Islet of Langerhans (tissue), 1 donor: ENCODE results near the gene CMC4.

ENCODE experiments used
- FAIRE-seq: peaks from one replicate; lab custom pipeline; 2011; peaks lifted over from hg19 to GRCh38; lab: Jason Lieb, UNC

Gene CMC4

DNA sequence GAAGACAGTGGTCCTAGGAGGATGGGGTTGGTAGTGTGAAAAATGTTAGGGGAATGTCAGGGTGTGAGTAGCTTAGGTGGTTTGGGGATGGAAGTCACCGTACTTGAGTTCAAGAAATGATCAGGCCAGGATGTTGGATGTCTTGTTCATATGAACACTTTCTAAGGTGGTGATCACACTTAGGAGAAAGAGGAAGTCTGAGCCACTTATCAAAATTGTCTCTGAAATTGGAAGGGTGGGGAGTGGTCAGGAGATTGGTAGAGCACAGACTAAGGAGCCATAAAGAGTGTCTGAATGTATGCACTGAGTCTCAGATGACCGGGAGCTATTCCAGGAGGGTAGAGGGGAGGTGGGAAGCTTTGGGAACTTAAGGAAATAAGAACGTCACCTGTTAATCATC lies 17.3 kb downstream of the CMC4 start:
- FAIRE-seq: no peak

DNA sequence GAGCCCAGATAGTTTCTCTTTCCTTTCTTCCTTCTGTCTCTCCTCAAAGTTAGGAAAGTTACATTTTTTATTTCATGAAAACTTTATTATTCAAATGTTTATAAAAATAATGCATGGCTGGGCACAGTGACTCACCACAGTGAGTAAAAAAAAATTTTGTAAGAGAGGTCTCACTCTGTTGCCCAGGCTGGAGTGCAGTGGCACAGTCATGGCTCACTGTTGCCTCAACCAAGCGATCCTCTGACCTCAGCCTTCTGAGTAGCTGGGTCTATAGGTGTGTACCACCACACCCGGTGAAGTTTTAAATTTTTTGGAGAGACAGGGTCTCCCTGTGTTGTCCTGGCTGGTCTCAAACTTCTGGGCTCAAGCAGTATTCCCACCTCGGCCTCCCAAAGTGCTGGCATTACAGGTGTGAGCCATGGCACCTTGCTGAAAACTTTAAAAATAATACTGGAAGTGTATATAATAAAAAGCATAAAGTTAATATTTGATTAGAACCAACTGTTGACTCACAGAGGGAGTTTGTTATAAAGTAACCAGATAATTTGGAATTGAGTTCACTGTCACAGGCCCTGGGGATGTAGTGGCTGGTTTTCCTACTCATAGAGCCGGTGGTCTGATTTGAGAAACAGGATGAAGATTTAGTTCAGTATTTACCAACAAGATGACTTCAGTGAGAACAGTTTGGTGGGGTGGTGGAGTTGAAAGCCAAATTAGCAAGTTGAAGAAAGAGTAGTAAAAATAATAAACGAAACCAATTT lies 18.0 kb downstream of the CMC4 start:
- FAIRE-seq: no peak

DNA sequence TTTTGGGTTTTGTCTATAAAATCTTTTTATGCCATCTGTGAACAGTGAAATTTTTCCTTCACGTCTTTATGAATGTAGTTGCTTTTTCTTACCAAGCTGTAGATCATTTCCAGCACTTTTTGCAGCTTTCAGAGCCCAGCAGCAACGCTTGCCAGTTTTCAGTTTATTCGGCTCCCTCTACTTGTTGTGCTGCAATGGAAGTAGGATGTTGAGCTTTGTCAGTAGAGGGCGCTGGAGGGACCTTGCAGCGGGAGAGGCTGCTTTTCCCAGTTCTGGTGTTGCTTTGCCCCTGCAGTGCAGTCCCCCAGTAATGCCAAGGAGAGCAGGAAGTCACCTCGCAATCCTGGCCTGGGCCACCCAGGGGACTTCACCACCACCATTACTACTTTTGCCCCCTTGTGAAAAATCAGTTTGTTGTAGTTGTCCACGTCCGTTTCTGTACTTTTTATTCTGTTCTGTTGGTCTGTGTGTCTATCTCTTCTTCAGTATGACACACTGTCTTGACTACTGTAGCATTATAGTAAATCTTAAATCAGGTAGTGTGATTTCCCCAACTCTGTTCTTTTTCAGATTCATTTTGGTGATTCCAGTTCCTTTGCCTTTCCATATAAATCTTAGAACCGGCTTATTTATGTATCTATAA lies 21.8 kb downstream of the CMC4 start:
- no peak for FAIRE-seq

DNA sequence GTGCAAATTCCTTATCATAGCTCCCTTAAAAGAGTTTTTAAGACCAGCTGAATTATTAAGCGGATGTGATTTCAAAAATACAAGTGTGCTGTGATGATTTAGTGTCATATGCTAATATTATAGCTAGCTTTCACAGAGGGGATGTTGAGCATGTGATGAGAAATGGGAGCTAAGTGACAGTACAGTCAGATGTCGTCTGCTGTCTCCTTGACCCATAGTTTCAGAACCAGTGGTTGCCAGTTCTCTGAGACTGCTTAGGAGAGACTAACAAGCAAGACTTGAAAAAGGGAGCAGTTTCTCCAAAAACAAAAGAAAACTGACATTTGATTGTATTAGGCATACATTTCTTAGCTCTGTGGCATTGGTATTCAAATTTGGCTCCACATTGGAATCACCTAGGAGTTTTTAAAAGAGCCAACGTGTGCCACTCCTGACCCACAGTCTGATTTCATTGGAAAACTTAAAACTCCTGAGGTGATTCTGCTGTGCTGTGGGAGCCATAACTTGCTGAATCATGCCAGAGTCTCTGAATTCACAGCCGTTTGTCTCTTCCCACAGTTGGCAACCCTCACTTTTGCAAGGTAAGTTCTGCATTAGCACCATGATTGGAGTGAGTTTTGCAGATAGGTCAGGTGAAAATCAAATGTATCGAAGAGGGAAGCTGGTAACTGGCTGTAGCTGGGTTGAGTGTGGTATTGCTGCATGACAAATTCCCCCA lies 24.0 kb downstream of the CMC4 start:
- no peak for FAIRE-seq

DNA sequence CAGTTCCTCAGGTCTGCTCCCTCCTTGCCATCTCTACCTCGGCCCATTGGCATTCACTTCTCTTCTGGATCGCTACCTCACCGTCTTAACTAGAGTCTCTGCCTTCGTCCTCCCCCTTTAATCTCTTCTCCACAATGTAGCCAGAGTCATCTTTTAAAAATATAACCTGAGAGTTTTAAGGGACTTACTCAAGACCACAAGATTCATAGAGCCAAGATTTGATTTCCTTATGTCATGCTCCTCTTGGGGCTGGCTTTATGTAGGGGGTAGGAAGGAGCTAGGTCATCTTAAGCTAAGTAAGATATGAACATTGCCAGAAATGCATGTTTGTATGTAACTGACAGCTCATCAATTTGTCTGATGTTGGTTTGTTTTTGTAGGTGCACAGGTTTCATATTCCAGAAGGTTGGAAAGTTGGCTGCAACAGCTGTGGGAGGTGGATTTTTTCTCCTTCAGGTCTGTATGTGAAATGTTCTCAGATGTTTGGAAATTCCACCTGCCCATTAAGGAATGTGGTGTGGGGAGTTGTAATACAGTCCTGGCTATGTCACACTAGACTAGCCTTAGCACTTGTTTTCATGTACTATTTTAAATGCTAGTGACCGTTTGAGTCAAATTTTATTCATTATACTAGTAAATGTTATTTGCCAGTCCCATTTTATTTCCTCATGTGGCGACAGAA lies 24.7 kb downstream of the CMC4 start:
- FAIRE-seq: no peak

DNA sequence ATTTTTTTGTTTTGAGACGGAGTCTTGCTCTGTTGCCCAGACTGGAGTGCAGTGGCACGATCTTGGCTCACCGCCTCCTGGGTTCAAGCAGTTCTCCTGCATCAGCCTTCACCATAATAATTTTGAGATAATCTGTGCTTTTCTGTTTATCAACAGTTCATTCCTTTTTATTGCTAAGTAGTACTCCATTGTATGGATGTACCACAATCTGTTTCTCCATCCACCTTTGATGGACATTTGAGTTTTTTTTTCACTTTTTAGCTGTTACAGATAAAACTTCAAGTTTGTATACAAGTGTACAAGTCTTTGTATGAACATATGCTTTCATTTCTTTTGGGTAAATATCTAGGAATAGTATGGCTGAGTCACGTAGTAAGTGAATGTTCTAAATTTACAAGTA lies 35.2 kb downstream of the CMC4 start:
- FAIRE-seq: no peak

DNA sequence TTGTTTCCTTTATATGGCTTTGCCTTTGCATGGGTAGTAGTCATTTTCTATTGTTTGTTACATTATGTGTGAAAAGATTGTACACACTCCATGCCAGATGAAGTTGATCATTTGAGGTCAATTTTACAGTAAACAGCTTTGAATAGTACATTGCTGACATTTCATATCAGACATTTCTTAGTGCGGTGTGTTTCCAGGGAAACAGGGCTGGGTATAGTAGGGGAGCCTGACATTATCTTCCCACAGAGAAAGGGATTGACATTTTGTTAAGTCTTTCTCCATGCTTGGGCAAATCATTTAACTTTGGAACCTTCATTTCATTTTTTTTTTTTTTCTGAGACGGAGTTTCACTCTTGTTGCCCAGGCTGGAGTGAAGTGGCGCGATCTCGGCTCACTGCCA lies 39.3 kb downstream of the CMC4 start:
- FAIRE-seq: no peak

DNA sequence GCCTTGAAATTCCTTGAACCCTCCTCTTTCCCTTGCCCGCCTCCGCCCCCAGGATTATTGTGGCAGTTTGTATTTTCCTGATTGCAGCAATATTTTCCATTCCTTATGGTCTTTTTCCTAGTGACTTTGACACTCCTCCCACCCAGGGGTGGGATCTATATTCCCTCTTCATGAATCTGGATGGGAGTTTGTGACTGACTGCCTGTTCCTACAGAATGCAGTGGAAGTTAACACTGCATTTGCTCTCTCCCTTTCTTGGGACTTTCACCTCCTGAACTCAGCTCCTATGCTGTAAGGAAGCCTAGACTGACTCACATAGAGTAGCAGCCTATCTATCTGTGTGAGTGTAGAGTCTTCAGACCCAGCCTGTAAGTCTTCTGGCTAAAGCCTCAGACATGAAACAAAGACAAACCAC lies 42.1 kb downstream of the CMC4 start:
- no peak for FAIRE-seq

DNA sequence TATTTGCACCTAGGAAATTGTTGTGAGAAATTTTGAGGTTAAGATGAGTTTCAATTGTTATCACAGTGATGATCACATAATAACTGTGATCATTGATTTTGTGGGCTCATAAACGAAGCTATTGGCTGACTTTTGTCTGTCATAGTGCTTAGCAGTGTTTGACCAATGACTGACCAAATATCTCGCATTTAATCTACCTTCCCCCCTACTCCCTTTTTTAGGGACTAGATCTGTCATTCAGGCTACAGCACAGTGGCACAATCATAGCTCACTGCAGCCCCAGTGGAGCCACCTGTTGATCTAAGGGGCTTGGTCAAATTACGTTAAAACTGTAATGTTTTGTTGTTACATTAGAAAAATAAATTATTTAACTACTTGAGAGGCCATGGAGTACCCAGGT lies 42.8 kb downstream of the CMC4 start:
- no peak for FAIRE-seq

DNA sequence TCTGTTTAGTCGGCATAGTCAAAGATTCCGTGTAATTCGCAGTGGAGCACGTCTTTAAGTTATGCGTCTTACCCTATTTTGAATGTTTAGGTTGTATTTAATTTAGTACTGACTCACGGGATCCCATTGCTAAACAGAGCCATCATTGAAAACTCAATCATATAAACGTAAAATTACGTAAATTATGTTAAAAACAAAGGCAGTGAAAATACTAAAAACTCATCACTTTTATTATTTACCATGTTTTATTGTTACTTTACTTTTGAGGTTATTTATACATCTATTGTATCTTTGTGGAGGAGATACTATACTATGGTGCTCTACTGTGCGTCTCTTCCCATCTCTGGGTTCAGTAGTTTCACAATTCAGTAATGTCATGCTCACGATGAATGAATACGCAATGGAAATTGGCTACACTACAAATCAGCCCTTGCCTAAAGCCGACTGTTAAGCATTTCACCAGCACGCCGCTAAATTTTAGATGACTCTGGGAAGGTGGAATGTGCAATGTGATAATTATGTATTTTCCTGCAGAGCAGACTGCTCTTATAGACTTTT lies 43.3 kb downstream of the CMC4 start:
- FAIRE-seq: no peak

DNA sequence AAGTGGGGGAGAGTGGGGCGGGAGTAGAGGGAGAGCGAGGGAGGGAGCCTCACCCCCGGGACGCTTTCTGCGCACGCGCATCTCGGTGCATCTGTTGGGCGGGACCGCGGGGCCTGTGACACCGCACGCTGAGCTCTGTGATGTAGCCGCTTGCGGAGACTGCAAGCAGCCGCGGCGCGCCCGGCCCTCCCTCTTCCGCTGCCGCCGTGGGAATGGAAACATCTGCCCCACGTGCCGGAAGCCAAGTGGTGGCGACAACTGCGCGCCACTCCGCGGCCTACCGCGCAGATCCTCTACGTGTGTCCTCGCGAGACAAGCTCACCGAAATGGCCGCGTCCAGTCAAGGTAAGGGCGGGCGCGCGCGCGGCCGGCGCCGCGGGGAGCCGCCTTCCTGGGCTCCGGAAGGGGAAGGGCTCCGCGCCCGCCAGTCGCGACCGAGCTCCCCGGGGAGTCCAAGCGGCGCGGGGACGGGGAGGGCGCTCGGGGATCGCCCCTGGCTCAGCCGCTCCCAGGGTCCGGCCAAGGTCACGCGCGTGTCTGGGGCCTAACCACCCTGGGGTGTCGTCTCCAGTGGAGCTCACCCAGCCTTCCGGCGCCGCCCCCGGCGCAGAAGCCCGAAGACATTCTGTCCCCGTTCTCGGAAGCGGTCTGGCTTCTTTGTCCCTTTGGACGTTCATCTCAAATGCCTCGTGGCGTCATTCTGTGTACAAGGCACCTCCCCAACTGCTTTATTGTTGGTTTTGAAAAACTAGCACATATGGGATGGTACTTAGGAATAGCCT lies 44.0 kb downstream of the CMC4 start, which contains the start of gene FUNDC2:
FUNDC2 (plus strand) TSS at position 118 of the 782 bp plus-strand sequence; CDS start at position 213, 95 bp downstream.
- FAIRE-seq: no peak

DNA sequence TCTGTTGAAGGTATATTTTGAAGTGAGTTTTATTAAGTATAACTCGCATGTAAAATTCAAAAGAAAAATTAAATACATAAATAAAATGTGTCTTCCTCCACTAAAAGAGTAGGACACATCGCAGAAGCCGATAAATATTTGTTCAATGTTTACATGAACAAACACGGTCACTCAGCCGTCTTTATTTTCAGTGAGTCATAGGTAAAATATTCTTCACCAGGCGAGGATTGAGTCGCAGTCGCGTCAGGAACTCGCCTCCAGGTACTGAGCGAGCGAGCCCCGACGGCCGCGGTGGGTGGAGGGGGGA lies 44.6 kb downstream of the CMC4 start:
- FAIRE-seq: no peak

DNA sequence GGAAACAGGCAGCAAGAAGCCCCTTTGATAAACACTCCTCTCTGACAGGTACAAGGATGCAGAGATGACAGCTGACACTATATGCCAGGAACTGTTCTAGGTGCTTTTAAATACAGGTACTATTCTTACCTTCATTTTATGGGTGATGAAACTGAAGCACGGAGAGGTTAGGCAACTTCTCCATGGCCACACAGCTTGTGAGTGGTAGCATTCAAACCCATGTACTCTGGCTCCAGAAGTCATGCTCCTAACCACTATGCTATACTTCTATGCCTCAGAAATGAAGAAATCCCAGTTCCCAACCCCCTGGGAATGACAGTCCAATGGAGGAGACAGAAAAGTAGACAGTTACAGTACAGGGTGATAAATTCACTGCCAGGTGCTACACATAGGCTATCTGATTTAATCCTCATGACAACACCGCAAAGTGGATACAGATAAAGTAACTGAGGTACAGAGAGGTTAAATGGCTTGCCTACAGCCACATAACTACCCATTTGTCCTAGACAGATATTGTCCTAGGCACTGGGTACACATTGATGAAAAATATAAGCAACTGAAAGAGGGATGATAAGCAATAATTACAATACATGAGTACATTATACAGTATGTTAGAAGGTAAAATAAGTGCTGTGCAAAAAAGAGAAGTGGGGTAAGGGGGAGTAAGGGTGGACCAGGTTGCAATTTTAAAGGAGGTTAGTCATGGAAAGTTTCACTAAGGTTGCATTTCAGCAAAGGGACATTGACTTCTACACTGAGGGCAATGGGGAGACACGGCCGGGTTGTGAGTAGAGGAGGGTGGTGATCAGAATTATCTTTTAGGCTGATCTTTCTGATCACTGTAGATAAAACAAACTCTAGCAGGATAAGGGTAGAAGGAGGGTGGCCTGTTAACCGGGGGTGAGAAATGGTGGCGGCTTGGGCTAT lies 46.8 kb downstream of the CMC4 start:
- no peak for FAIRE-seq

DNA sequence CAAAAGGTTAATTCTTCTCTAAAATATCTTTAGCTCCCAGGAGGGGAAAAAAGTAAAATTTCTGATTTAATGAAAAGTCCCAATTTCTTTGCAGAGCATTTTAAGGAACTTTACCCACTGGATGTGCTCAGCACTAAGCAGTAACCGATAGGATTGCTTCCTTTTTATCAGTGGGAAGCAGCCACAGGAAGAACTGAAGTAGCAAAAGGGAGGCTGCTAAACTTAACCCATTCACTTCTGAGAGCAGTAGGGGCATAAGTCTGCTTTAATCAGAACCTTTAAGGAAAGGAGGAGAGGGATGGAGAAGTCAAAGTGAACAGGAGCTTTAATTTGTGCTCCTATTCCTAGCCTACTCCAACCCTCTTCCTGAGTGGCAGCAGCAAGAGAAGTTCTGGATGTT lies 48.4 kb downstream of the CMC4 start, which contains the start of gene F8:
F8 (minus strand) TSS at position 139 of the 400 bp plus-strand sequence. CDS start 171 bp downstream, outside the sequence.
- FAIRE-seq: no peak

DNA sequence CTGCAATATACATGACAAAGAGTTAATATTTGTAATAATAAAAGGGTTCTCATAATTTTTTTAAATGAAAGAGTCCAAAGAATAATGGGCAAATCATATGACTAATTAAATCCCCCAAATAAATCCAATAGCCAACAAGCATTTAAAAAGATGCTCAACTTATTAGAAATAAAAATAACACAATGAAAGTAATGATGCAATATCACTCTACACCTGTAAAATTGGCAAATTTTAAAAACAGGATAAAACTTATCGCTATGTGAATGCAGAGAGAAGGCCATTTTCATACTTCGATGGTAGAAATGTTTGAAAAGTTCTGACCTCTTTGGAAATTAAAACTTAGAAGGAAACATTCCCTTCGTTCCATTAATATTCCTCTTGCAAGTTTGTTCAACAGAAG lies 50.3 kb downstream of the CMC4 start:
- peak; percentile 49 for FAIRE-seq
